ENCODE measurements around the gene CAPN1. TPM values are rescaled to one million over a fixed set of nuclear protein-coding genes. Genes with fewer than 3 reads are reported as not detected.

Gene CAPN1
- total and polyA plus RNA-seq, 2 of the 13 experiments (the other 11 are each of a cell fraction or from before 2014, with no cell fraction given): 57.3 to 82.6 TPM

GRCh38 chr11:65134240-65134951 lies 47.3 kb upstream of the CAPN1 start, which contains the start of gene SYVN1 (continued):
- peak; percentile 67; the same call in 1 of the 2 replicates for TF ChIP-seq ZNF83 (CRISPR knock-in tag; IDR thresholded peaks at IDR 0.05; ENCODE audit: borderline replicate concordance)
- no peak for TF ChIP-seq PTBP1 (IDR thresholded peaks at IDR 0.05; ENCODE audit: low read depth, low read length, poor library complexity, severe bottlenecking)
- 0 out of 2 replicates have a peak, but pooled peaks have one; percentile 16 for TF ChIP-seq ZMYM3 (CRISPR knock-in tag; IDR thresholded peaks at IDR 0.05)
- no peak for TF ChIP-seq ZKSCAN1 (IDR thresholded peaks at IDR 0.05; ENCODE audit: low read length)
- no peak for TF ChIP-seq GATA4 (IDR thresholded peaks at IDR 0.05; ENCODE audit: borderline replicate concordance, low read depth)
- TF ChIP-seq CHCHD3 (CRISPR knock-in tag; IDR thresholded peaks at IDR 0.05): peak; percentile 43; the same call in 1 of the 2 replicates
- no peak for TF ChIP-seq SMARCC2 (IDR thresholded peaks at IDR 0.05)
- TF ChIP-seq ZBTB26 (CRISPR knock-in tag; IDR thresholded peaks at IDR 0.05; ENCODE audit: borderline replicate concordance): 0 out of 2 replicates have a peak, but pooled peaks have one; percentile 60
- TF ChIP-seq, protein P1, sequence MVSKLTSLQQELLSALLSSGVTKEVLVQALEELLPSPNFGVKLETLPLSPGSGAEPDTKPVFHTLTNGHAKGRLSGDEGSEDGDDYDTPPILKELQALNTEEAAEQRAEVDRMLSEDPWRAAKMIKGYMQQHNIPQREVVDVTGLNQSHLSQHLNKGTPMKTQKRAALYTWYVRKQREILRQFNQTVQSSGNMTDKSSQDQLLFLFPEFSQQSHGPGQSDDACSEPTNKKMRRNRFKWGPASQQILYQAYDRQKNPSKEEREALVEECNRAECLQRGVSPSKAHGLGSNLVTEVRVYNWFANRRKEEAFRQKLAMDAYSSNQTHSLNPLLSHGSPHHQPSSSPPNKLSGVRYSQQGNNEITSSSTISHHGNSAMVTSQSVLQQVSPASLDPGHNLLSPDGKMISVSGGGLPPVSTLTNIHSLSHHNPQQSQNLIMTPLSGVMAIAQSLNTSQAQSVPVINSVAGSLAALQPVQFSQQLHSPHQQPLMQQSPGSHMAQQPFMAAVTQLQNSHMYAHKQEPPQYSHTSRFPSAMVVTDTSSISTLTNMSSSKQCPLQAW (CRISPR knock-in tag; IDR thresholded peaks at IDR 0.05): peak; percentile 48
- no peak for TF ChIP-seq HMG20A (CRISPR knock-in tag; IDR thresholded peaks at IDR 0.05; ENCODE audit: borderline replicate concordance)
- peak; percentile 50; the same call in 1 of the 2 replicates for TF ChIP-seq ZNF850 (CRISPR knock-in tag; conservative IDR thresholded peaks at IDR 0.05)
- no peak for TF ChIP-seq RBAK (CRISPR knock-in tag; IDR thresholded peaks at IDR 0.05)
- TF ChIP-seq ZNF670 (CRISPR knock-in tag; IDR thresholded peaks at IDR 0.05; ENCODE audit: borderline replicate concordance): no peak; the same call in 1 of the 2 replicates
- TF ChIP-seq ZXDC (CRISPR knock-in tag; IDR thresholded peaks at IDR 0.05): no peak
- peak; percentile 31; the same call in 1 of the 2 replicates for TF ChIP-seq ZNF543 (CRISPR knock-in tag; IDR thresholded peaks at IDR 0.05)
- TF ChIP-seq, protein P2, sequence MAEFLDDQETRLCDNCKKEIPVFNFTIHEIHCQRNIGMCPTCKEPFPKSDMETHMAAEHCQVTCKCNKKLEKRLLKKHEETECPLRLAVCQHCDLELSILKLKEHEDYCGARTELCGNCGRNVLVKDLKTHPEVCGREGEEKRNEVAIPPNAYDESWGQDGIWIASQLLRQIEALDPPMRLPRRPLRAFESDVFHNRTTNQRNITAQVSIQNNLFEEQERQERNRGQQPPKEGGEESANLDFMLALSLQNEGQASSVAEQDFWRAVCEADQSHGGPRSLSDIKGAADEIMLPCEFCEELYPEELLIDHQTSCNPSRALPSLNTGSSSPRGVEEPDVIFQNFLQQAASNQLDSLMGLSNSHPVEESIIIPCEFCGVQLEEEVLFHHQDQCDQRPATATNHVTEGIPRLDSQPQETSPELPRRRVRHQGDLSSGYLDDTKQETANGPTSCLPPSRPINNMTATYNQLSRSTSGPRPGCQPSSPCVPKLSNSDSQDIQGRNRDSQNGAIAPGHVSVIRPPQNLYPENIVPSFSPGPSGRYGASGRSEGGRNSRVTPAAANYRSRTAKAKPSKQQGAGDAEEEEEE (CRISPR knock-in tag; IDR thresholded peaks at IDR 0.05; ENCODE audit: borderline replicate concordance): no peak
- 0 out of 2 replicates have a peak, but pooled peaks have one; percentile 80 for TF ChIP-seq NFATC3 (CRISPR knock-in tag; IDR thresholded peaks at IDR 0.05)
- no peak for TF ChIP-seq ZEB1 (IDR thresholded peaks at IDR 0.05; ENCODE audit: insufficient replicate concordance, low read depth)
- peak; percentile 42; the same call in 1 of the 2 replicates for TF ChIP-seq ZNF124 (CRISPR knock-in tag; IDR thresholded peaks at IDR 0.05)
- TF ChIP-seq REL (CRISPR knock-in tag; conservative IDR thresholded peaks at IDR 0.05): no peak
- no peak for TF ChIP-seq ZNF34 (CRISPR knock-in tag; IDR thresholded peaks at IDR 0.05; ENCODE audit: borderline replicate concordance)
- TF ChIP-seq ZNF350 (CRISPR knock-in tag; IDR thresholded peaks at IDR 0.05; ENCODE audit: borderline replicate concordance, low read depth): 0 out of 2 replicates have a peak, but pooled peaks have one; percentile 8
- TF ChIP-seq CBFB (CRISPR knock-in tag; IDR thresholded peaks at IDR 0.05): peak; percentile 46; the same call in 1 of the 2 replicates
